Loucy (cell line): ENCODE measurements around the gene RHOU.

Experiments
- H2AFZ ChIP-seq: fragments of 200-600 bp; sonication (generic); 2 replicates; pipeline ENCODE4 v1.6.0; 2016; ENCODE audit warnings: antibody characterized with exemption, mild to moderate bottlenecking, low read length, moderate library complexity
- H3F3A ChIP-seq: fragments of 200-600 bp; 2 replicates; pipeline ENCODE4 v1.6.0; 2016; ENCODE audit warnings: antibody characterized with exemption, low read depth, mild to moderate bottlenecking
- H3K27me3 ChIP-seq: fragments of 200-600 bp; sonication (generic); 2 replicates; pipeline ENCODE4 v1.6.1; 2014; ENCODE audit warnings: low read length, mild to moderate bottlenecking; ENCODE audit not compliant: insufficient read depth, poor library complexity, severe bottlenecking
- H3K36me3 ChIP-seq: fragments of 200-600 bp; sonication (generic); 2 replicates; pipeline ENCODE4 v1.6.1; 2016; ENCODE audit warnings: low read length; ENCODE audit not compliant: insufficient read depth
- H3K4me1 ChIP-seq: fragments of 200-600 bp; sonication (generic); 2 replicates; pipeline ENCODE4 v1.5.1; 2014; ENCODE audit warnings: low read length, mild to moderate bottlenecking; ENCODE audit not compliant: insufficient read depth, poor library complexity, severe bottlenecking
- H3K4me2 ChIP-seq: fragments of 200-600 bp; sonication (generic); 2 replicates; pipeline ENCODE4 v1.6.0; 2014; ENCODE audit warnings: antibody characterized with exemption, low read length, low read depth, mild to moderate bottlenecking; ENCODE audit not compliant: poor library complexity, severe bottlenecking
- H3K4me3 ChIP-seq: fragments of 200-600 bp; sonication (generic); 2 replicates; pipeline ENCODE4 v1.5.1; 2014; ENCODE audit warnings: low read length, mild to moderate bottlenecking, mixed read lengths; ENCODE audit not compliant: poor library complexity, severe bottlenecking
- H3K79me2 ChIP-seq: fragments of 200-600 bp; sonication (generic); 2 replicates; pipeline ENCODE4 v1.6.1; 2014; ENCODE audit warnings: low read length; ENCODE audit not compliant: insufficient read depth
- H3K9ac ChIP-seq: fragments of 200-600 bp; sonication (generic); 2 replicates; pipeline ENCODE4 v1.6.0; 2014; ENCODE audit warnings: mild to moderate bottlenecking, low read depth, low read length, moderate library complexity; ENCODE audit not compliant: poor library complexity, severe bottlenecking
- H3K9me2 ChIP-seq: fragments of 200-600 bp; sonication (generic); replicated peaks from 2 replicates; pipeline ENCODE4 v1.6.1; 2016; ENCODE audit warnings: low read depth, low read length, mixed read lengths
- H3K9me3 ChIP-seq: fragments of 200-600 bp; sonication (generic); 2 replicates; pipeline ENCODE4 v1.6.1; 2014; ENCODE audit warnings: mild to moderate bottlenecking, antibody characterized with exemption, low read length, low read depth; ENCODE audit not compliant: insufficient read depth
- H4K20me1 ChIP-seq: fragments of 200-600 bp; sonication (generic); 2 replicates; pipeline ENCODE4 v1.6.0; 2014; ENCODE audit warnings: antibody characterized with exemption, low read length, mild to moderate bottlenecking; ENCODE audit not compliant: insufficient read depth, poor library complexity, severe bottlenecking
- CTCF ChIP-seq: fragments of 200-600 bp; sonication (generic); conservative IDR thresholded peaks from 2 replicates; pipeline ENCODE4 v1.5.1; 2014; ENCODE audit warnings: mild to moderate bottlenecking, antibody characterized with exemption, low read length
- EZH2phosphoT487 ChIP-seq: fragments of 200-600 bp; IDR thresholded peaks from 2 replicates; pipeline ENCODE4 v1.6.1; 2018; ENCODE audit warnings: antibody characterized with exemption, mild to moderate bottlenecking, moderate library complexity, borderline replicate concordance

The RHOU gene

GRCh38 chr1:228727681-228728171 is 7.6 kb upstream of the RHOU start:
- no peaks in the 10 kb centered on the region for H3K36me3 ChIP-seq
- H3K27me3 ChIP-seq = no peaks in the 10 kb centered on the region
- no peaks in the 10 kb centered on the region for H4K20me1 ChIP-seq
- H3K4me2 ChIP-seq = no peak overlapping the region
- H2AFZ ChIP-seq = no peak overlapping the region
- no peaks in the 10 kb centered on the region for H3K9me2 ChIP-seq
- no peak overlapping the region for H3K4me3 ChIP-seq
- no peak overlapping the region for H3K9ac ChIP-seq
- no peaks in the 10 kb centered on the region for H3K4me1 ChIP-seq
- no peaks in the 10 kb centered on the region for H3F3A ChIP-seq
- TF ChIP-seq CTCF (no peak), EZH2phosphoT487 (no peak)
- H3K9me3 ChIP-seq = no peaks in the 10 kb centered on the region
- no peaks in the 10 kb centered on the region for H3K79me2 ChIP-seq

GRCh38 chr1:228732426-228732825 is 2.9 kb upstream of the RHOU start:
- TF ChIP-seq EZH2phosphoT487 (no peak), CTCF (no peak)
- no peaks in the 10 kb centered on the region for H3K27me3 ChIP-seq

GRCh38 chr1:228733576-228733975 is 1.7 kb upstream of the RHOU start:
- Histone ChIP-seq H3K4me2 (no peak overlapping the region), H3K4me3 (no peak overlapping the region), H3K9me3 (no peaks in the 10 kb centered on the region), H3K4me1 (peaks cover 28% of the 10 kb centered on the region), H4K20me1 (no peaks in the 10 kb centered on the region), H3F3A (no peaks in the 10 kb centered on the region), H3K9ac (no peak overlapping the region), H3K79me2 (no peaks in the 10 kb centered on the region), H3K27me3 (no peaks in the 10 kb centered on the region), H3K36me3 (no peaks in the 10 kb centered on the region), H3K9me2 (no peaks in the 10 kb centered on the region), H2AFZ (no peak overlapping the region)
- TF ChIP-seq CTCF = no peak
- no peak for TF ChIP-seq EZH2phosphoT487

More at GRCh38 chr1:228732426-228732825, 2.9 kb upstream of the RHOU start:
- H3K9me3 ChIP-seq = no peaks in the 10 kb centered on the region
- no peaks in the 10 kb centered on the region for H3K36me3 ChIP-seq
- H3F3A ChIP-seq = no peaks in the 10 kb centered on the region
- peaks cover 22% of the 10 kb centered on the region for H3K4me1 ChIP-seq
- no peak overlapping the region for H3K4me2 ChIP-seq
- no peaks in the 10 kb centered on the region for H4K20me1 ChIP-seq
- no peak overlapping the region for H3K9ac ChIP-seq
- no peak overlapping the region for H3K4me3 ChIP-seq
- no peak overlapping the region for H2AFZ ChIP-seq
- no peaks in the 10 kb centered on the region for H3K9me2 ChIP-seq
- H3K79me2 ChIP-seq = no peaks in the 10 kb centered on the region
